ENCODE data around the gene RNF141. TPM values are rescaled to one million over a fixed set of nuclear protein-coding genes. Genes with fewer than 3 reads are reported as not detected.

Gene RNF141
- total and polyA plus RNA-seq, 10 of the 15 experiments (the other 5 are each of a cell fraction or from before 2014, with no cell fraction given): 7.6 to 36.8 (median 13.6) TPM

DNA sequence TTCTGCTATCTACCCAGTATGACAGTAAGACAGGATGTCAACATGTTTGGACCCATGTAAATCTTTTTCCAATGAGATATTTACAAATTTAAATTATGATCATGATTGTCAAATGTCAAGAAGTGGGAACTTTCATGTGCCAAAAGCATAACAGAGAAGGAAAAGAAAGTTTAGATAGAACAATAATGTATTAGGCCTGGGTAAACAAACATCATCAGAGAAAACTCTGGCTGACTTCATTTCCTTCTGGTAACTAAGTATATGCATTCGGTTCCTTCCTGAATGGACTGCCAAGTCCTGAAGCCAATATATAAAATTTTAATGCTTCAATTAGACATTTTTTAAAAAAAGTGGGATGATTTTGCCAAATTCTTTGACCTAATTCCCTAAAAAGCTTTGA, 16.5 kb downstream of the RNF141 start:
- WGBS (ENCODE audit: insufficient coverage, insufficient replicate concordance, low lambda C conversion rate, missing lambda C conversion rate): 95% methylated on average over 1 of the region's 1 CpG
- no peak for ATAC-seq
- ChIA-PET RAD21 (ENCODE audit: unreplicated experiment) (no interaction called here), CTCF (no interaction called here), POLR2A (no interaction called here), SMC1A (ENCODE audit: uncharacterized antibody, unreplicated experiment) (no interaction called here)
- Histone ChIP-seq H4K20me1 (ENCODE audit: control insufficient read depth, insufficient read depth) (no peaks in the 10 kb centered on the region; the same call in 1 of the 2 replicates), H3K27ac (ENCODE audit: control insufficient read depth, insufficient read depth) (no peak overlapping the region), H3K4me3 (no peak overlapping the region), H3K27me3 (replicated peaks in 1 of 2; ENCODE audit: control insufficient read depth in 2 of 2, insufficient read depth in 2 of 2, low read length in 1 of 2) (no peaks in the 10 kb centered on the region), H3K36me3 (ENCODE audit: control insufficient read depth in 2 of 2, insufficient read depth in 2 of 2, low read length in 1 of 2) (no peaks in the 10 kb centered on the region; a peak in 1 of 4 replicates), H3K4me2 (ENCODE audit: control insufficient read depth, insufficient read depth) (no peak overlapping the region), H2AFZ (ENCODE audit: control insufficient read depth, low read depth, low read length) (no peak overlapping the region), H3K79me2 (ENCODE audit: control insufficient read depth, insufficient read depth, low read length) (no peaks in the 10 kb centered on the region), H3K4me1 (ENCODE audit: control insufficient read depth, insufficient read depth, low read length) (peaks cover 7% of the 10 kb centered on the region), H3K9ac (ENCODE audit: control insufficient read depth, insufficient read depth, low read length) (no peak overlapping the region), H3K9me3 (replicated peaks; ENCODE audit: control insufficient read depth, insufficient read depth, low read length) (no peaks in the 10 kb centered on the region)
- DNase-seq (ENCODE audit: low read depth, low spot score): no peak
- FAIRE-seq: no peak
- intact Hi-C loops (cut with micrococcal nuclease; ENCODE audit: unreplicated experiment): no loop called here
- no TSS peak for BruUV-seq (replicated peaks)
- TF ChIP-seq, protein P1, sequence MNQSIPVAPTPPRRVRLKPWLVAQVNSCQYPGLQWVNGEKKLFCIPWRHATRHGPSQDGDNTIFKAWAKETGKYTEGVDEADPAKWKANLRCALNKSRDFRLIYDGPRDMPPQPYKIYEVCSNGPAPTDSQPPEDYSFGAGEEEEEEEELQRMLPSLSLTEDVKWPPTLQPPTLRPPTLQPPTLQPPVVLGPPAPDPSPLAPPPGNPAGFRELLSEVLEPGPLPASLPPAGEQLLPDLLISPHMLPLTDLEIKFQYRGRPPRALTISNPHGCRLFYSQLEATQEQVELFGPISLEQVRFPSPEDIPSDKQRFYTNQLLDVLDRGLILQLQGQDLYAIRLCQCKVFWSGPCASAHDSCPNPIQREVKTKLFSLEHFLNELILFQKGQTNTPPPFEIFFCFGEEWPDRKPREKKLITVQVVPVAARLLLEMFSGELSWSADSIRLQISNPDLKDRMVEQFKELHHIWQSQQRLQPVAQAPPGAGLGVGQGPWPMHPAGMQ (IDR thresholded peaks at IDR 0.05; ENCODE audit: borderline replicate concordance): no peak
- TF ChIP-seq, protein P2, sequence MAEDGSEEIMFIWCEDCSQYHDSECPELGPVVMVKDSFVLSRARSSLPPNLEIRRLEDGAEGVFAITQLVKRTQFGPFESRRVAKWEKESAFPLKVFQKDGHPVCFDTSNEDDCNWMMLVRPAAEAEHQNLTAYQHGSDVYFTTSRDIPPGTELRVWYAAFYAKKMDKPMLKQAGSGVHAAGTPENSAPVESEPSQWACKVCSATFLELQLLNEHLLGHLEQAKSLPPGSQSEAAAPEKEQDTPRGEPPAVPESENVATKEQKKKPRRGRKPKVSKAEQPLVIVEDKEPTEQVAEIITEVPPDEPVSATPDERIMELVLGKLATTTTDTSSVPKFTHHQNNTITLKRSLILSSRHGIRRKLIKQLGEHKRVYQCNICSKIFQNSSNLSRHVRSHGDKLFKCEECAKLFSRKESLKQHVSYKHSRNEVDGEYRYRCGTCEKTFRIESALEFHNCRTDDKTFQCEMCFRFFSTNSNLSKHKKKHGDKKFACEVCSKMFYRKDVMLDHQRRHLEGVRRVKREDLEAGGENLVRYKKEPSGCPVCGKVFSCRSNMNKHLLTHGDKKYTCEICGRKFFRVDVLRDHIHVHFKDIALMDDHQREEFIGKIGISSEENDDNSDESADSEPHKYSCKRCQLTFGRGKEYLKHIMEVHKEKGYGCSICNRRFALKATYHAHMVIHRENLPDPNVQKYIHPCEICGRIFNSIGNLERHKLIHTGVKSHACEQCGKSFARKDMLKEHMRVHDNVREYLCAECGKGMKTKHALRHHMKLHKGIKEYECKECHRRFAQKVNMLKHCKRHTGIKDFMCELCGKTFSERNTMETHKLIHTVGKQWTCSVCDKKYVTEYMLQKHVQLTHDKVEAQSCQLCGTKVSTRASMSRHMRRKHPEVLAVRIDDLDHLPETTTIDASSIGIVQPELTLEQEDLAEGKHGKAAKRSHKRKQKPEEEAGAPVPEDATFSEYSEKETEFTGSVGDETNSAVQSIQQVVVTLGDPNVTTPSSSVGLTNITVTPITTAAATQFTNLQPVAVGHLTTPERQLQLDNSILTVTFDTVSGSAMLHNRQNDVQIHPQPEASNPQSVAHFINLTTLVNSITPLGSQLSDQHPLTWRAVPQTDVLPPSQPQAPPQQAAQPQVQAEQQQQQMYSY (CRISPR knock-in tag; IDR thresholded peaks at IDR 0.05): no peak
- TF ChIP-seq KAT2A (conservative IDR thresholded peaks at IDR 0.05; ENCODE audit: control insufficient read depth, low read depth, low read length) (no peak), YY1 (IDR thresholded peaks at IDR 0.05; ENCODE audit: low read depth, low read length) (no peak)
- in situ Hi-C loops (cut with MboI): no loop called here

Data from GM12878 (cell line).